Smooth muscle cell (in vitro differentiated cells): ENCODE results near the gene IL25. TPM values are rescaled to one million over a fixed set of nuclear protein-coding genes. Genes with fewer than 3 reads are reported as not detected.
"Not testable (repeated sequence)": the region's sequence is repeated elsewhere in the genome, so short reads cannot be mapped to it uniquely, and the experiment has no call there.

Experiments used
- DNase-seq: peaks from one replicate; lab custom pipeline; 2025; ENCODE audit not compliant: unreplicated experiment; lab: John Stamatoyannopoulos, UW
- H2AFZ ChIP-seq: fragments of 200-600 bp; sonication (generic); 2 replicates; pipeline ENCODE4 v1.6.0; 2016; ENCODE audit warnings: antibody characterized with exemption, low read depth, mild to moderate bottlenecking
- H3F3A ChIP-seq: fragments of 200-600 bp; sonication (generic); 2 replicates; pipeline ENCODE4 v1.6.0; 2017; ENCODE audit warnings: antibody characterized with exemption, low read depth
- H3K27ac ChIP-seq: fragments of 200-600 bp; sonication (generic); 2 replicates; pipeline ENCODE4 v1.5.1; 2016; ENCODE audit warnings: low read depth, mild to moderate bottlenecking
- H3K27me3 ChIP-seq: fragments of 200-600 bp; sonication (generic); 2 replicates; pipeline ENCODE4 v1.6.1; 2016; ENCODE audit warnings: low read depth, mild to moderate bottlenecking
- H3K36me3 ChIP-seq: fragments of 200-600 bp; sonication (generic); 2 replicates; pipeline ENCODE4 v1.5.1; 2016; ENCODE audit warnings: low read depth
- H3K4me1 ChIP-seq: fragments of 200-600 bp; sonication (generic); 2 replicates; pipeline ENCODE4 v1.5.1; 2016; ENCODE audit warnings: low read depth
- H3K4me2 ChIP-seq: fragments of 200-600 bp; sonication (generic); 2 replicates; pipeline ENCODE4 v1.6.0; 2016; ENCODE audit warnings: mild to moderate bottlenecking
- H3K4me3 ChIP-seq: fragments of 200-600 bp; sonication (generic); 2 replicates; pipeline ENCODE4 v1.5.1; 2016; ENCODE audit warnings: mild to moderate bottlenecking
- H3K79me2 ChIP-seq: fragments of 200-600 bp; sonication (generic); 2 replicates; pipeline ENCODE4 v1.6.0; 2016; ENCODE audit warnings: low read depth, mild to moderate bottlenecking
- H3K9ac ChIP-seq: fragments of 200-600 bp; sonication (generic); 2 replicates; pipeline ENCODE4 v1.6.0; 2016; ENCODE audit warnings: low read depth
- H3K9me3 ChIP-seq: fragments of 200-600 bp; sonication (generic); replicated peaks from 2 replicates; pipeline ENCODE4 v1.5.1; 2016; ENCODE audit warnings: low read depth
- H4K20me1 ChIP-seq: fragments of 200-600 bp; sonication (generic); 2 replicates; pipeline ENCODE4 v1.6.0; 2016; ENCODE audit warnings: low read depth
- WGBS: methylation state at CpG from one replicate; pipeline ENCODE4 v1.1.7; 2016; ENCODE audit warnings: low lambda C conversion rate; 5-methylcytosine and 5-hydroxymethylcytosine counted together
- polyA plus RNA-seq: library from polyadenylated mRNA; unstranded; fragments of >200 nt; fragmentation: Nextera tagmentation; extraction: Ambion mirVana; gene quantifications from 2 replicates; pipeline ENCODE4 v1.2.1, GENCODE V29; 2016
- total RNA-seq: library from RNA; depleted of rRNA; stranded (reverse); fragments of >200 nt; gene quantifications from 2 replicates; pipeline ENCODE4 v1.2.3, GENCODE V29; 2014
- TF ChIP-seq, protein P1 (sequence below): fragments of 200-600 bp; sonication (generic); IDR thresholded peaks from 2 replicates; pipeline ENCODE4 v1.5.1; 2017; ENCODE audit warnings: borderline replicate concordance, mild to moderate bottlenecking, antibody characterized with exemption; ENCODE audit not compliant: insufficient read depth, poor library complexity, severe bottlenecking

The IL25 gene
- total and polyA plus RNA-seq, 2 experiments from 2014 or later: not detected

DNA sequence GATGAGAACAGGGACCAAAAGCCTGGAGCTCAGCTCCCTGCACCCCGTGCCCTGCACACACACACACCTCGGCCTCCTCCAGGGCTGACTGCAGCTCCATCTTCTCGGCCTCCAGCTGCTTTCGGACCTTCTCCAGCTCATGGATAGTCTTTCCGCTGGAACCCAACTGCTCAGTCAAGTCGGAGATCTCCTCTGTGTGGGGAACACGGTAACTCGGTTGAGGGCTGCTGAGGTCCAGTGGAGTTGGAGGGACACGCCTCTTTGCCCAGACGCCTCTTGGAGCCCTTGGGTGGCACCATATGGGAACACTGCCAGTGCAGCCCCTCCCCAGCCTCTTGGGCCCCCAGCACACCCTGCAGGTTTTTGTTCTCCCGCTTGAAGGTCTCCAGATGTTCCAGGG is 44.2 kb downstream of the IL25 start:
- DNase-seq: no peak
- TF ChIP-seq, protein P1, sequence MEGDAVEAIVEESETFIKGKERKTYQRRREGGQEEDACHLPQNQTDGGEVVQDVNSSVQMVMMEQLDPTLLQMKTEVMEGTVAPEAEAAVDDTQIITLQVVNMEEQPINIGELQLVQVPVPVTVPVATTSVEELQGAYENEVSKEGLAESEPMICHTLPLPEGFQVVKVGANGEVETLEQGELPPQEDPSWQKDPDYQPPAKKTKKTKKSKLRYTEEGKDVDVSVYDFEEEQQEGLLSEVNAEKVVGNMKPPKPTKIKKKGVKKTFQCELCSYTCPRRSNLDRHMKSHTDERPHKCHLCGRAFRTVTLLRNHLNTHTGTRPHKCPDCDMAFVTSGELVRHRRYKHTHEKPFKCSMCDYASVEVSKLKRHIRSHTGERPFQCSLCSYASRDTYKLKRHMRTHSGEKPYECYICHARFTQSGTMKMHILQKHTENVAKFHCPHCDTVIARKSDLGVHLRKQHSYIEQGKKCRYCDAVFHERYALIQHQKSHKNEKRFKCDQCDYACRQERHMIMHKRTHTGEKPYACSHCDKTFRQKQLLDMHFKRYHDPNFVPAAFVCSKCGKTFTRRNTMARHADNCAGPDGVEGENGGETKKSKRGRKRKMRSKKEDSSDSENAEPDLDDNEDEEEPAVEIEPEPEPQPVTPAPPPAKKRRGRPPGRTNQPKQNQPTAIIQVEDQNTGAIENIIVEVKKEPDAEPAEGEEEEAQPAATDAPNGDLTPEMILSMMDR: no peak
- Histone ChIP-seq H2AFZ (no peak overlapping the region), H3K27me3 (no peaks in the 10 kb centered on the region), H3K4me3 (no peak overlapping the region), H3K36me3 (no peaks in the 10 kb centered on the region), H3K9me3 (no peaks in the 10 kb centered on the region), H4K20me1 (no peaks in the 10 kb centered on the region), H3K4me2 (no peak overlapping the region), H3K79me2 (no peaks in the 10 kb centered on the region), H3F3A (no peaks in the 10 kb centered on the region), H3K4me1 (no peaks in the 10 kb centered on the region), H3K27ac (no peak overlapping the region), H3K9ac (no peak overlapping the region)
- 92% methylated on average over 11 of the region's 11 CpGs for WGBS

DNA sequence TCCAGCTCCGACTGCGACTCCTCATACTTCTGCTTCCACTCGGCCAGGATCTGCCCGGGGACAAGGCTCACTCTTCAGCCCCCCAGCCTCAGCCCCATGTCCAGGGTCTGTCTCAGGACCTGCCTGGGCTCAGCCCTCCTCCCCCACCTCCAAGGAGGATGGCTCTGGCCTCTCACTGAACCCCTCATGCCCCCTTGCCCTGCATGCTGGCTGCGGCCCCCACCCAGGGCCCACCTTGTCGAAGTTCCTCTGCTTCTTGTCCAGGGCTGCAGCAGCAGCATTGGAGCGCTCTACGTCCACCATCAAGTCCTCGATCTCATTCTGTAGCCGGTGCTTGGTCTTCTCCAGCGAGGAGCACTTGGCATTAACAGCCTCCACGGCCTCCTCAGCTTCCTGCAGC is 44.7 kb downstream of the IL25 start:
- H3K4me3 ChIP-seq, H3K9ac ChIP-seq, H4K20me1 ChIP-seq, H3K4me2 ChIP-seq, H3K9me3 ChIP-seq, H3F3A ChIP-seq, H3K79me2 ChIP-seq, H3K4me1 ChIP-seq, H2AFZ ChIP-seq, DNase-seq, H3K27me3 ChIP-seq, H3K27ac ChIP-seq, H3K36me3 ChIP-seq: not testable (repeated sequence)
- 93% methylated on average over 12 of the region's 12 CpGs for WGBS

DNA sequence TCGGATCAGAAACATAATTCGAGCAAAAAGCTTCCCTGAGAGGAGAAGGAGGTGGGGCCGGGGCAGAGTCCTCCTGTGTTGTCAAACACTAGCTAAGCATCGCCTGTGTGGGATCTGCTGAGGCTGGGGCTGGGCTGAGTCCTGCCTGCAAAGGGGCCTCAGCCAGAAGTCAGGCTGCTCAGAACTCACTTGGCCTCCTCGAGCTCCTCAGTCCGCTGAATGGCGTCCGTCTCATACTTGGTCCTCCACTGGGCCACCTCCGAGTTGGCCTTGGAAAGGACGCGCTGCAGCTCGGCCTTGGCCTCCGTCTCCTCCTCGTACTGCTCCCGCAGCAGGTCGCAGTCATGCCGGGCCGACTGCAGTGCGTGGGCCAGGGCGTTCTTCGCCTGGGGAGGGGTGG is 45.4 kb downstream of the IL25 start:
- Histone ChIP-seq H3K27me3 (no peaks in the 10 kb centered on the region), H2AFZ (no peak overlapping the region), H4K20me1 (no peaks in the 10 kb centered on the region), H3K79me2 (no peaks in the 10 kb centered on the region), H3K36me3 (no peaks in the 10 kb centered on the region), H3K9me3 (no peaks in the 10 kb centered on the region), H3K9ac (no peak overlapping the region), H3K27ac (no peak overlapping the region), H3F3A (no peaks in the 10 kb centered on the region), H3K4me2 (no peak overlapping the region), H3K4me1 (no peaks in the 10 kb centered on the region), H3K4me3 (no peak overlapping the region)
- TF ChIP-seq, protein P1: no peak
- no peak for DNase-seq
- WGBS: 97% methylated on average over 21 of the region's 21 CpGs

DNA sequence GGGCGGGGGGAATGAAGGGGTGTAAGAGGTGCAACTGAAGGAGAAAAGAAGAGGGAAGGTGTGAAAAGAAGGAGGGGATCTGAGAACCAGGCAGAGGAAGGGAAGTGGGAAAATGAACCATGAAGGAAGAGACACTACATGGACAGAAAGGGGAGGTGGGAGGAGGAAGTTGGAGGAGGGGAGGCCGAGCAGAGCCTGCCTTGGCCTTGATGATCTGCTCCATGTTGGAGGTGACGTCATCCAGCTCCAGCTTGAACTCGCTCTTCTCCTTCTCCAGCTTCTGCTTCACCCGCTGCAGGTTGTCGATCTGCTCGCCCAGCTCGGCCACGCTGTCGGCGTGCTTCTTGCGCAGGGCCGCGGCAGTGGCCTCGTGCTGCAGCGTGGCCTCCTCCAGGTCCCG is 47.0 kb downstream of the IL25 start:
- H3K36me3 ChIP-seq, H2AFZ ChIP-seq, H3F3A ChIP-seq, H3K27me3 ChIP-seq, H3K4me3 ChIP-seq, H3K4me1 ChIP-seq, H3K9ac ChIP-seq, DNase-seq, H3K79me2 ChIP-seq, H3K9me3 ChIP-seq, H3K4me2 ChIP-seq, H4K20me1 ChIP-seq, H3K27ac ChIP-seq: not testable (repeated sequence)
- WGBS: 88% methylated on average over 1 of the region's 17 CpGs

DNA sequence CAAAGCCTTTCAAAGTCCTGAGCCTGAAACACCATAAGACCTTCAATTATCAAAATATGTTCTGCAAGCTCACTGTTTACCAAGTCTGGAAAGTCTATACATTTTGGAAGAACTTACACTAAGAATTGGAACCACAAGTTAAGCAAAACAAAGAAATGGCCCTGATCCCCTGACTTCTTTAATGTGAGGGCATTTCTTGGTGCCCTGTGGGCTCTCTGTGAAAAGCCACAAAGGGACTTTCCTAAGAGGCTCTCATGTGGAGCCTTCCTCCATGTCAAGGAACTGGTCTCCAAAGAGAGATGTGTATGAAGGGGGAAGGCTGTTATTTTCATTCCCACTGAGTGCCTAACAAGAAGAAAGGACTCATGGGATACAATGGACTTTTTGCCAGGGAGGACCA is 49.0 kb downstream of the IL25 start:
- Histone ChIP-seq H3K4me1 (no peaks in the 10 kb centered on the region), H3K9me3 (no peaks in the 10 kb centered on the region), H3K27me3 (no peaks in the 10 kb centered on the region), H3K36me3 (no peaks in the 10 kb centered on the region), H3K79me2 (no peaks in the 10 kb centered on the region), H3F3A (no peaks in the 10 kb centered on the region), H3K27ac (no peak overlapping the region), H4K20me1 (no peaks in the 10 kb centered on the region), H2AFZ (no peak overlapping the region), H3K4me3 (no peak overlapping the region), H3K9ac (no peak overlapping the region), H3K4me2 (no peak overlapping the region)
- TF ChIP-seq, protein P1: no peak
- no peak for DNase-seq
